ENCODE results near the gene ZNF664.

The ZNF664 gene

DNA sequence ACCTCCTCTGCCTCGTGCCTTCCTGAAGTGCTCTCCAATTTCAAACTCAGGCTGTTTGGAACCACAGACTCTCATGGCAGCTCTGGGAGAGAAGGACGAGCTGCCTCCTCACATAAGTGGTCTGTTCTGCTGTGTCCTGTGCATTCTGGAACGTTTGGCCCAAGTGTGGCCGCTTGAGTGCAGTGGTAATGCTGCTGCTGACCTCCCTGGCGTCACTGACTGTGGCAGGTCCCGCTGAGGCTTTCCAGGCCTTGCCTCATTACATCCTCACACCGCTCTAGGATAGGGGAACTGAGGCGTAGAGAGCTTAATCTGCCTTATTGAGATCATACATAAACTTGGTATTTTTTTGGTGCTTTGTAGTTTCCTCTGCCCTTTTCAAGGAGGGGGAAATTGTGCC is 14.6 kb upstream of the ZNF664 start:
- H3K27ac ChIP-seq (ENCODE audit: insufficient read depth, low read length, poor library complexity, severe bottlenecking): no peak overlapping the region
- no peaks in the 10 kb centered on the region for H3K36me3 ChIP-seq (ENCODE audit: control insufficient read depth, insufficient read depth, low read length)
- no peaks in the 10 kb centered on the region for H3K9me3 ChIP-seq (ENCODE audit: control insufficient read depth, low read length)
- DNase-seq: no peak
- H3K4me3 ChIP-seq (ENCODE audit: insufficient read depth, low read depth, low read length, poor library complexity, severe bottlenecking): no peak overlapping the region
- H3K4me1 ChIP-seq (ENCODE audit: control insufficient read depth, insufficient read depth, low read length, poor library complexity, severe bottlenecking): no peaks in the 10 kb centered on the region
- no peaks in the 10 kb centered on the region for H3K27me3 ChIP-seq (replicated peaks; ENCODE audit: control insufficient read depth, insufficient read depth, low read length, poor library complexity, severe bottlenecking)

DNA sequence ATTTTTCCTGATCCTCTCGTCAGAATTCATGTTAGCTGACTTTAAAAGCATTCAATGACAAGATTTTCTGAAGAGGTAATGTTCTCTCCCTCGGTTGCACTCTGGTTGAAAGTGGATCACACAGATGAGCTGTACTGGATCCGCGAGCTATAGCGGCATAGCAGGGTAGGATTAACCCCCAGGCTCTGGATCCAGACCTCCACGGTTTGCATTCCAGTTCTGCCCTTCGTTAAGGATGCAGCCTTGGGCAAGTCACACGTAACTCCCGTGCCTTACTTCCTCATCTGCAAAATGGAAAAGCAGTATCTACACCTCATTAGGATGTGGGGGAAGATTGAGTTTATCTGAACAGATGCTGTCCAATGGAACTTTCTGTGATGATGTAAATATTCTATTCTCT is 14.1 kb upstream of the ZNF664 start:
- no peaks in the 10 kb centered on the region for H3K36me3 ChIP-seq (ENCODE audit: control insufficient read depth, insufficient read depth, low read length)
- H3K9me3 ChIP-seq (ENCODE audit: control insufficient read depth, low read length): no peaks in the 10 kb centered on the region
- H3K27me3 ChIP-seq (replicated peaks; ENCODE audit: control insufficient read depth, insufficient read depth, low read length, poor library complexity, severe bottlenecking): no peaks in the 10 kb centered on the region
- H3K4me3 ChIP-seq (ENCODE audit: insufficient read depth, low read depth, low read length, poor library complexity, severe bottlenecking): no peak overlapping the region
- H3K4me1 ChIP-seq (ENCODE audit: control insufficient read depth, insufficient read depth, low read length, poor library complexity, severe bottlenecking): no peaks in the 10 kb centered on the region
- DNase-seq: no peak
- H3K27ac ChIP-seq (ENCODE audit: insufficient read depth, low read length, poor library complexity, severe bottlenecking): no peak overlapping the region

DNA sequence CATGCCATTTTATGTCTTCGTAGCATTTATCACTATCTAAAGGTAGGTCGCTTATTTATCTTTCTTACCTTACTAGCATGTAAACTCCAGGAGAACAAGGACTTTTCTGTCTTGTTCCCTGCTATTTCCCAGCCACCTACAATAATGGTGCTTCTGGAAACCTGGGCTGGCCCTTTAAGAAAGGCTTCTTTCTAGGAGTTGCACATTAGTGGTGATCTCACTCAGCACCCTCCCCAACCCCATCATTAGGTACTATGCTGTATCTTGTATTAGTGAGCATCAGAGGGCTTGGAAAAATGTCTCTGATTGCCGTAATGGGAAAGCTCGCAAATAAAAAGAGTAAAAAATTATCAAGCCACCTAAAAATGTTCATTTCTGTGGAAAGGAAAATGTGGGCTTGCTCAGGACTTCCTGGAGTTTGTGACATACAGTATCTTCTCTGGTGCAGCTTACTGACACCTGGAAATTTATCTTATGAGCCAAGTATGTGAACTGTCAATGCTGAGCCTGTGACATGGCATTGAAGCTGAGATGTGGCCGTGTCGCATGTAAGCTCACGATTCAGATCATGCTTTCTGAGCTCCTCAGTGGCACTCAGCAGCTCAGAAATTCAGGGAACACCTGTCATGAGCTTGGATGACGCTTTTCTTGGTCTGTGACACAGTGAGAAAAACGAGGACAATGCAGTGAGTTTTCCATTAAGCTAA is 12.8 kb upstream of the ZNF664 start:
- Histone ChIP-seq H3K4me3 (ENCODE audit: insufficient read depth, low read depth, low read length, poor library complexity, severe bottlenecking) (no peak overlapping the region), H3K9me3 (ENCODE audit: control insufficient read depth, low read length) (no peaks in the 10 kb centered on the region), H3K36me3 (ENCODE audit: control insufficient read depth, insufficient read depth, low read length) (no peaks in the 10 kb centered on the region), H3K4me1 (ENCODE audit: control insufficient read depth, insufficient read depth, low read length, poor library complexity, severe bottlenecking) (no peaks in the 10 kb centered on the region), H3K27ac (ENCODE audit: insufficient read depth, low read length, poor library complexity, severe bottlenecking) (no peak overlapping the region), H3K27me3 (replicated peaks; ENCODE audit: control insufficient read depth, insufficient read depth, low read length, poor library complexity, severe bottlenecking) (no peaks in the 10 kb centered on the region)
- DNase-seq: no peak

DNA sequence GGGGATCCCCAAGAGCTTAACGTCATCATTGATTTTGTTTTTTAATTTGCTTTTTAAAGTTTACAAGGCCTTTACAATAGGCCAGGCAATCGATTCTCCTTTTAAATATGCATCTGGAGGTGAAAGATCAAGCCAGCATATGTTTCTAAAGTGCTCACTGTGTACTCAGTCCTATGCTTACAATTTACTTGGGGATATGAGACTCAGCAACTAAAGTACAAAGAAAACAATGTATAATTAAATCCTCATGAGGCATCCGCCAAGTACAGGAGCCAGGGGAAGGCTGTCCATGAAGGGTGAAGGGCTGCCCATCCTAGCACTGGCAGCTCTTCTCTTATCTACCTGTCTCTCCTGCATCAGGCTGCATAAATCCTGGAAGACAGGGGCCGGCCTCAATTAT is 12.2 kb upstream of the ZNF664 start:
- H3K9me3 ChIP-seq (ENCODE audit: control insufficient read depth, low read length): no peaks in the 10 kb centered on the region
- H3K27ac ChIP-seq (ENCODE audit: insufficient read depth, low read length, poor library complexity, severe bottlenecking): no peak overlapping the region
- no peak for DNase-seq
- no peaks in the 10 kb centered on the region for H3K27me3 ChIP-seq (replicated peaks; ENCODE audit: control insufficient read depth, insufficient read depth, low read length, poor library complexity, severe bottlenecking)
- H3K36me3 ChIP-seq (ENCODE audit: control insufficient read depth, insufficient read depth, low read length): no peaks in the 10 kb centered on the region
- no peaks in the 10 kb centered on the region for H3K4me1 ChIP-seq (ENCODE audit: control insufficient read depth, insufficient read depth, low read length, poor library complexity, severe bottlenecking)
- no peak overlapping the region for H3K4me3 ChIP-seq (ENCODE audit: insufficient read depth, low read depth, low read length, poor library complexity, severe bottlenecking)

DNA sequence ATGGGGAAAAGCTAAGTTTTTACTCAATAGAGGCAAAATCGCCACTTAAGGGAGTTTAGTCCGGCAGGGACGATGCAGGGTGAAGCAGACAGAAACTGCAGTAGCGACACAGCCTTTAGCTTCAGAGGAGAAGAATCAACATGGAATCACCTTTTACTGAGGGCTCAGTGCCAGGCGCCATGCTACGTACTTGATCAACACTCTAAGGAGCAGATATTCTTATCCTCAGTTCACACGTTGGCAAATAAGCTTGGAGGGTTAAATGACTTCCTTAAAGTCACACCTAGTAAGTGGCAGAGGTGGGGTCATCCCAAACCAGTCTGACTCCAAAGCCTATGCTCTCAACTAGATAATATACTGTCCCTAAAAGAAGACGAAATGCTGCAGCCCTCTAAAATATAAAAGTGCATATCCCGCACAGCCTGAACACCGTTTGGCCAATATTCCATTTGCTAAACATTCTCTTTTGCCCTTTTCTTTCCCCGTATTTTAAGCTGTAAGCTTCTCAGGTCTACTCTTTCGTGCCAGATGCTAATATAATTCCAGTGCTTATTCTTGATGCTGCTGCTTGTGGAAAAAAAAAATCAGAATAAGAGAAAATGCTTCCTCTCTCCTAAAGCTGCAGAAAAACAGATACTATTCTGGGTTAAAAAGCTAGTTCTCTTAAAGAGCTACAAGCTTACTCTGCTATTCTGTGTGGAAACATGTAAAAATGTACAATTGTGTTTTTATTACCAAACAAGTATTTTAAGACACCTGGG is 11.2 kb upstream of the ZNF664 start:
- Histone ChIP-seq H3K4me1 (ENCODE audit: control insufficient read depth, insufficient read depth, low read length, poor library complexity, severe bottlenecking) (no peaks in the 10 kb centered on the region), H3K36me3 (ENCODE audit: control insufficient read depth, insufficient read depth, low read length) (no peaks in the 10 kb centered on the region), H3K9me3 (ENCODE audit: control insufficient read depth, low read length) (no peaks in the 10 kb centered on the region), H3K27me3 (replicated peaks; ENCODE audit: control insufficient read depth, insufficient read depth, low read length, poor library complexity, severe bottlenecking) (no peaks in the 10 kb centered on the region), H3K4me3 (ENCODE audit: insufficient read depth, low read depth, low read length, poor library complexity, severe bottlenecking) (no peak overlapping the region), H3K27ac (ENCODE audit: insufficient read depth, low read length, poor library complexity, severe bottlenecking) (no peak overlapping the region)
- no peak for DNase-seq

DNA sequence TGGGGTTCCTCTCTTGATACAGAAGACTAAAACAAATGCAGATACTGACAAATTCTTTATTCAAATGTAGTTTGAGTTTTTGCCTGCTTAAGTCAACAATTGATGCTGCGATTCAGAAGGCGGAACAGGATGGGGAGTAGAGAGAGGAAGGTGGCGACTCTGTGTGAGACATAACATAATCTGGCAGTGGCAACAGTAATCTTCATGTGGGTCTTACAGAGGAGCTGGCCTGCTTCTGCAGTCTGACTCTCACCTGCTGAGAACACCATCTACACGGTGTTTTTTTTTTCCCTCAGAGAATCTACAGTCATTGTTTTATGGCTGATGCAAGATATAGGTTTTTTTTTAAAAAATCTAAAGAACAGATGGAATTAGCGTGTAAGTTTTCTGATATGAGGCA is 10.5 kb upstream of the ZNF664 start:
- Histone ChIP-seq H3K27me3 (replicated peaks; ENCODE audit: control insufficient read depth, insufficient read depth, low read length, poor library complexity, severe bottlenecking) (no peaks in the 10 kb centered on the region), H3K36me3 (ENCODE audit: control insufficient read depth, insufficient read depth, low read length) (no peaks in the 10 kb centered on the region), H3K4me3 (ENCODE audit: insufficient read depth, low read depth, low read length, poor library complexity, severe bottlenecking) (no peak overlapping the region), H3K4me1 (ENCODE audit: control insufficient read depth, insufficient read depth, low read length, poor library complexity, severe bottlenecking) (no peaks in the 10 kb centered on the region), H3K9me3 (ENCODE audit: control insufficient read depth, low read length) (no peaks in the 10 kb centered on the region), H3K27ac (ENCODE audit: insufficient read depth, low read length, poor library complexity, severe bottlenecking) (no peak overlapping the region)
- no peak for DNase-seq

DNA sequence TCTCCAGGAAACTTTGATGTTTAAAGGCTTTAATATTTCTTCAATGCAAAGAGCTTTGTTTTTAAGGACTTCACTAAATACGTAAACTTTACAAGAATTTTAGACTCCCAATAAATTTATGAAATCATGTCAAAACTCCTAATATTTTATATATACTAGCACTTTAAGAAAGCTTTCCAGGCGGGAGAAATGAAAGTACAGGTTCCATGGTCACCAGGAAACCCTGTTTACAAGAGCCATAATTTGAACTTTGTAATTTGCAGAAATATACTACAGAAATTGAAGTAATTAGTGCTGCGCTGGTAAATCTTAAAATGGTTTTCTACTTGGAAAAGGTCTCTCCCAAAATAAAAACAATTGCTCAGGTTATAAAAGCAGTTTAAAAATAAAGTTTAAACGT is 9.2 kb upstream of the ZNF664 start:
- Histone ChIP-seq H3K4me3 (ENCODE audit: insufficient read depth, low read depth, low read length, poor library complexity, severe bottlenecking) (no peak overlapping the region), H3K9me3 (ENCODE audit: control insufficient read depth, low read length) (no peaks in the 10 kb centered on the region), H3K27ac (ENCODE audit: insufficient read depth, low read length, poor library complexity, severe bottlenecking) (no peak overlapping the region), H3K27me3 (replicated peaks; ENCODE audit: control insufficient read depth, insufficient read depth, low read length, poor library complexity, severe bottlenecking) (no peaks in the 10 kb centered on the region), H3K36me3 (ENCODE audit: control insufficient read depth, insufficient read depth, low read length) (no peaks in the 10 kb centered on the region), H3K4me1 (ENCODE audit: control insufficient read depth, insufficient read depth, low read length, poor library complexity, severe bottlenecking) (no peaks in the 10 kb centered on the region)
- no peak for DNase-seq

DNA sequence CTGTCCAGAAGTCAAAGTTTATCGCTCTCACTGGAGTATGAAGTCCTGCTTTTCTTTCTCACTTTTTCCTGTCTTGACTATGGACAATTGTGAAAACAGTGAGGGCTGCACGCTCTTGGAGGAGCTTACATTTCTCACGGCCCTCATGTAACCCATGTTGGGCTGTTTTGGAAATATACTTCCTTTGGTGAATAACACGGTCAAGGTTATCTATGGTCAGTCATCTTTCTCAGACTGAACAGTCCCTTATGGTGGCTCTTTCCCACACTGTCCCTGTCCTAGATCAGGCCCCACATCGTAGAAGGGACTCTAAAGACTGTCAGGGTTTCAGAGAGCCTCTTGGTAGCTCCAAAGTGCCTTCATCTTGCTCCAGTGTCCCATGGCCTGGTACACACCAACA is 7.6 kb upstream of the ZNF664 start:
- Histone ChIP-seq H3K27ac (ENCODE audit: insufficient read depth, low read length, poor library complexity, severe bottlenecking) (no peak overlapping the region), H3K36me3 (ENCODE audit: control insufficient read depth, insufficient read depth, low read length) (no peaks in the 10 kb centered on the region), H3K4me1 (ENCODE audit: control insufficient read depth, insufficient read depth, low read length, poor library complexity, severe bottlenecking) (no peaks in the 10 kb centered on the region), H3K4me3 (ENCODE audit: insufficient read depth, low read depth, low read length, poor library complexity, severe bottlenecking) (no peak overlapping the region), H3K27me3 (replicated peaks; ENCODE audit: control insufficient read depth, insufficient read depth, low read length, poor library complexity, severe bottlenecking) (no peaks in the 10 kb centered on the region), H3K9me3 (ENCODE audit: control insufficient read depth, low read length) (no peaks in the 10 kb centered on the region)
- no peak for DNase-seq

DNA sequence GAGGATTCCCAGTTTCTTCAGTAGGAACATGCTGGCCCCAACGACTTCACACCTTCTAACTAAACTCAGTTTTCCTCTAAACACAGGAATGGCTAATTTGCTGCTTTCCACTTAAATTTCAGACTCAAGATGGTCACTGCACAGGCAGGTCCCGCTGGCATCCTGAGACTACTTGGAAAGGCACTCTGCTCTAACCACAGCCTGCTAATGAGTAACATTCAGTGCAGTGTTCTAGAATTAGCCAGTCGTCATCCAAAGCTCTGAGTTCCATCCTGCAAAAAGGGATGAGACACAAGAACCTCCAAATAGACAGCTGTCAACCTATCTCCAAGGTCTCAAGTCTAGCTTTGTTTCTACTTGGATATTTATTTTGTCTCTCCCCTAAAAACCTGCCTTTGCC is 6.4 kb upstream of the ZNF664 start:
- Histone ChIP-seq H3K4me1 (ENCODE audit: control insufficient read depth, insufficient read depth, low read length, poor library complexity, severe bottlenecking) (peaks cover 3% of the 10 kb centered on the region), H3K27ac (ENCODE audit: insufficient read depth, low read length, poor library complexity, severe bottlenecking) (no peak overlapping the region), H3K36me3 (ENCODE audit: control insufficient read depth, insufficient read depth, low read length) (no peaks in the 10 kb centered on the region), H3K9me3 (ENCODE audit: control insufficient read depth, low read length) (no peaks in the 10 kb centered on the region), H3K4me3 (ENCODE audit: insufficient read depth, low read depth, low read length, poor library complexity, severe bottlenecking) (no peak overlapping the region), H3K27me3 (replicated peaks; ENCODE audit: control insufficient read depth, insufficient read depth, low read length, poor library complexity, severe bottlenecking) (no peaks in the 10 kb centered on the region)
- DNase-seq: no peak

DNA sequence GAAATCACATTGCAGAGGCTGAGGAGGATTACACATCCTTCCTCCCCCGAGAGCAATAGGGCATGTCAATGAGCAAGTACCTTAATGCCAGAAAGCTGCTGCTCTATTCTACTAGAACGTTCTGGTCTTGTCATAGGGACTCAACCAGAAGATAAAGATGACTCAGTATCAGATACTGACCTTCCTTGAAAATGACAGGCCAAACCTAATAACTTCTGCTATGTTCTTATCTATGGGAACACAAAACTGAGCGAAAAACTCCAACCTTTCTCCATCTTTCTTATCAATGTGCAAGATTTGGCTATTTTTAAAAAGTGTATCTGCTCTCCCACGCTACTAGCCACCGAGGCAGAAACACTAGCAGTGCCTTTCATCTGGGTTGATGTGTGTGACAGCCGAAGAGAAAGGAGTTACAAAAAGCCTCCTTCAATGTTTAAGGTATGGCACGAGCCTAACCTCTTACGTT is 5.9 kb upstream of the ZNF664 start:
- no peak for DNase-seq
- Histone ChIP-seq H3K36me3 (ENCODE audit: control insufficient read depth, insufficient read depth, low read length) (no peaks in the 10 kb centered on the region), H3K27ac (ENCODE audit: insufficient read depth, low read length, poor library complexity, severe bottlenecking) (no peak overlapping the region), H3K9me3 (ENCODE audit: control insufficient read depth, low read length) (no peaks in the 10 kb centered on the region), H3K4me3 (ENCODE audit: insufficient read depth, low read depth, low read length, poor library complexity, severe bottlenecking) (no peak overlapping the region), H3K27me3 (replicated peaks; ENCODE audit: control insufficient read depth, insufficient read depth, low read length, poor library complexity, severe bottlenecking) (no peaks in the 10 kb centered on the region), H3K4me1 (ENCODE audit: control insufficient read depth, insufficient read depth, low read length, poor library complexity, severe bottlenecking) (peaks cover 8% of the 10 kb centered on the region)

Data from effector memory CD4-positive, alpha-beta T cell (primary cell).